ENCODE data around the gene CSPG4.
"Not testable (repeated sequence)": the region's sequence is repeated elsewhere in the genome, so short reads cannot be mapped to it uniquely, and the experiment has no call there.

DNA sequence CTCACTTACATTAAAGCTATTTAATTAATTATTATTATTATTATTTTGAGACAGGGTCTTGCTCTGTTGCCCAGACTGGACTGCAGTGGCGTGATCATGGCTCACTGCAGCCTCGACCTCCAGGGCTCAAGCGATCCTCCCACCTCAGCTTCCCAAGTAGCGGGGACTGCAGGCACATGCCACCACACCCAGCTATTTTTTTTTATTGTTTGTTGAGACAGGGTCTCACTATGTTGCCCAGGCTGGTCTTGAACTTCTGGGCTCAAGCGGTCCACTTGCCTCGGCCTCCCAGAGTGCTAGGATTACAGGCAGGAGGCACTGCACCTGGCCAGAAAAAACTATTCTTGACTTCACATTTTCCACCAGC is 34.3 kb downstream of the CSPG4 start:
- not testable (repeated sequence) for TF ChIP-seq POLR2A (IDR thresholded peaks at IDR 0.05; ENCODE audit: low read length); GATA1 (IDR thresholded peaks at IDR 0.05; ENCODE audit: low read depth, low read length)

Data from erythroblast (primary cell).